Neuronal stem cell (in vitro differentiated cells): ENCODE results near the gene B4GALNT3.

Experiments
- DNase-seq: peaks from one replicate; pipeline ENCODE4 v3.0.0-alpha.2; 2013; ENCODE audit warnings: low spot score
- H2AFZ ChIP-seq: one replicate; pipeline ENCODE4 v1.6.1; 2013; ENCODE audit warnings: mild to moderate bottlenecking, low read length, inconsistent platforms
- H2AK5ac ChIP-seq: 2 replicates; pipeline ENCODE4 v1.6.1; 2013; ENCODE audit warnings: low read depth, mild to moderate bottlenecking, inconsistent platforms, low read length, moderate library complexity, mixed read lengths
- H2BK120ac ChIP-seq: 2 replicates; pipeline ENCODE4 v1.6.1; 2013; ENCODE audit warnings: low read depth, mild to moderate bottlenecking, inconsistent platforms, low read length, moderate library complexity, mixed read lengths
- H2BK12ac ChIP-seq: one replicate; pipeline ENCODE4 v1.6.1; 2013; ENCODE audit warnings: low read length, inconsistent platforms
- H2BK15ac ChIP-seq: 2 replicates; pipeline ENCODE4 v1.6.1; 2013; ENCODE audit warnings: mild to moderate bottlenecking, low read length, inconsistent platforms, mixed read lengths
- H2BK5ac ChIP-seq: one replicate; pipeline ENCODE4 v1.6.1; 2013; ENCODE audit warnings: inconsistent platforms, mild to moderate bottlenecking, low read length, moderate library complexity
- H3K14ac ChIP-seq: one replicate; pipeline ENCODE4 v1.6.1; 2013; ENCODE audit warnings: low read length, inconsistent platforms
- H3K18ac ChIP-seq: 2 replicates; pipeline ENCODE4 v1.6.1; 2013; ENCODE audit warnings: low read length, inconsistent platforms
- H3K23ac ChIP-seq: 2 replicates; pipeline ENCODE4 v1.6.1; 2013; ENCODE audit warnings: low read depth, mild to moderate bottlenecking, mixed read lengths, low read length, inconsistent platforms; ENCODE audit not compliant: poor library complexity
- H3K27ac ChIP-seq: replicated peaks from 3 replicates; pipeline ENCODE4 v1.5.1; 2013; ENCODE audit warnings: low read length, inconsistent platforms
- H3K27me3 ChIP-seq, 3 experiments: 2 replicates each; pipeline ENCODE4 v1.6.1; 2013; ENCODE audit warnings: low read length in 3 of 3, mild to moderate bottlenecking in 2 of 3, inconsistent platforms in 1 of 3, low read depth in 1 of 3, mixed read lengths in 1 of 3, moderate library complexity in 1 of 3; ENCODE audit not compliant: control insufficient read depth in 3 of 3, insufficient read depth in 3 of 3
- H3K36me3 ChIP-seq, 2 donors: replicated peaks in 1 of 2; 2 replicates each; pipeline ENCODE4 v1.6.1; 2013; ENCODE audit warnings: low read length in 2 of 2; ENCODE audit not compliant: control insufficient read depth in 2 of 2, insufficient read depth in 2 of 2
- H3K4ac ChIP-seq: 2 replicates; pipeline ENCODE4 v1.6.1; 2013; ENCODE audit warnings: inconsistent platforms, mild to moderate bottlenecking, low read length, moderate library complexity
- H3K4me1 ChIP-seq, 2 donors: 1 replicate in 1 of 2; 2 replicates in 1 of 2; pipeline ENCODE4 v1.6.1; 2013; ENCODE audit warnings: low read length in 2 of 2, low read depth in 1 of 2; ENCODE audit not compliant: control insufficient read depth in 2 of 2, insufficient read depth in 1 of 2
- H3K4me2 ChIP-seq: one replicate; pipeline ENCODE4 v1.6.1; 2013; ENCODE audit warnings: mild to moderate bottlenecking, low read length, inconsistent platforms; ENCODE audit not compliant: insufficient read depth, poor library complexity, severe bottlenecking
- H3K4me3 ChIP-seq, 2 donors: 2 replicates each; pipeline ENCODE4 v1.5.1; 2013; ENCODE audit warnings: low read length in 2 of 2, mild to moderate bottlenecking in 2 of 2, inconsistent platforms in 1 of 2, moderate library complexity in 1 of 2
- H3K79me1 ChIP-seq: one replicate; pipeline ENCODE4 v1.6.1; 2013; ENCODE audit warnings: low read depth, mild to moderate bottlenecking, inconsistent platforms, low read length, moderate library complexity
- H3K9ac ChIP-seq: one replicate; pipeline ENCODE4 v1.6.1; 2013; ENCODE audit warnings: mild to moderate bottlenecking, low read depth, low read length, inconsistent platforms; ENCODE audit not compliant: poor library complexity
- H3K9me3 ChIP-seq, 2 donors: replicated peaks in 1 of 2; 2 replicates each; pipeline versions ENCODE3 to v1.6.1; 2013; ENCODE audit warnings: low read length in 2 of 2, mild to moderate bottlenecking in 2 of 2, inconsistent platforms in 1 of 2, low read depth in 1 of 2, mixed read lengths in 1 of 2, moderate library complexity in 1 of 2; ENCODE audit not compliant: control insufficient read depth in 2 of 2, insufficient read depth in 1 of 2
- H4K8ac ChIP-seq: one replicate; pipeline ENCODE4 v1.6.1; 2013; ENCODE audit warnings: low read depth, mild to moderate bottlenecking, inconsistent platforms, low read length, moderate library complexity
- H4K91ac ChIP-seq: one replicate; pipeline ENCODE4 v1.6.1; 2013; ENCODE audit warnings: low read length, low read depth, mild to moderate bottlenecking, inconsistent platforms; ENCODE audit not compliant: poor library complexity
- WGBS, 2 donors: extraction: QIAGEN DNeasy Blood & Tissue Kit; methylation state at CpG; one replicate each; pipeline ENCODE4 v1.1.7; 2013; ENCODE audit warnings: missing lambda C conversion rate in 2 of 2, mixed read lengths in 1 of 2; ENCODE audit not compliant: insufficient read length in 2 of 2, insufficient replicate concordance in 1 of 2; ENCODE audit errors: extremely low coverage in 2 of 2; 5-methylcytosine and 5-hydroxymethylcytosine counted together

Gene B4GALNT3

GRCh38 chr12:602700-603068 is 142.9 kb downstream of the B4GALNT3 start:
- Histone ChIP-seq H4K91ac (no peak overlapping the region), H3K27ac (no peak overlapping the region), H3K9ac (no peak overlapping the region), H3K4me1 (no peaks in the 10 kb centered on the region), H3K4ac (no peak overlapping the region), H3K4me3 (no peak overlapping the region), H2BK120ac (no peak overlapping the region), H2AK5ac (no peak overlapping the region), H2BK15ac (no peak overlapping the region), H2AFZ (no peak overlapping the region), H3K4me2 (no peak overlapping the region), H3K36me3 (no peaks in the 10 kb centered on the region), H4K8ac (no peak overlapping the region), H3K18ac (no peak overlapping the region), H3K14ac (no peak overlapping the region), H3K9me3 (no peaks in the 10 kb centered on the region), H2BK5ac (no peak overlapping the region), H3K79me1 (no peaks in the 10 kb centered on the region), H2BK12ac (no peak overlapping the region), H3K23ac (no peak overlapping the region), H3K27me3 (peaks cover 0 to 9% (median 0%) of the 10 kb centered on the region in 3 experiments)
- DNase-seq, result no peak

GRCh38 chr12:604956-605355 is 145.2 kb downstream of the B4GALNT3 start:
- H3K36me3 ChIP-seq, result no peaks in the 10 kb centered on the region
- no peak for DNase-seq
- no peak overlapping the region for H3K4me3 ChIP-seq
- no peak overlapping the region for H2BK120ac ChIP-seq
- H3K27ac ChIP-seq, result no peak overlapping the region
- no peak overlapping the region for H3K23ac ChIP-seq
- H3K4me1 ChIP-seq, result no peaks in the 10 kb centered on the region
- H2BK5ac ChIP-seq, result no peak overlapping the region
- peaks cover 0 to 9% (median 0%) of the 10 kb centered on the region in 3 experiments for H3K27me3 ChIP-seq
- no peak overlapping the region for H4K91ac ChIP-seq
- no peak overlapping the region for H2AK5ac ChIP-seq
- WGBS, 2 donors, result no CpG with 5 or more reads among the region's 7 CpGs
- no peak overlapping the region for H2BK15ac ChIP-seq
- no peak overlapping the region for H4K8ac ChIP-seq
- no peak overlapping the region for H3K18ac ChIP-seq
- H3K9ac ChIP-seq, result no peak overlapping the region
- no peak overlapping the region for H2BK12ac ChIP-seq
- H3K4ac ChIP-seq, result no peak overlapping the region
- H3K4me2 ChIP-seq, result no peak overlapping the region
- no peaks in the 10 kb centered on the region for H3K79me1 ChIP-seq
- no peak overlapping the region for H2AFZ ChIP-seq
- no peak overlapping the region for H3K14ac ChIP-seq
- H3K9me3 ChIP-seq, result no peaks in the 10 kb centered on the region

DNA sequence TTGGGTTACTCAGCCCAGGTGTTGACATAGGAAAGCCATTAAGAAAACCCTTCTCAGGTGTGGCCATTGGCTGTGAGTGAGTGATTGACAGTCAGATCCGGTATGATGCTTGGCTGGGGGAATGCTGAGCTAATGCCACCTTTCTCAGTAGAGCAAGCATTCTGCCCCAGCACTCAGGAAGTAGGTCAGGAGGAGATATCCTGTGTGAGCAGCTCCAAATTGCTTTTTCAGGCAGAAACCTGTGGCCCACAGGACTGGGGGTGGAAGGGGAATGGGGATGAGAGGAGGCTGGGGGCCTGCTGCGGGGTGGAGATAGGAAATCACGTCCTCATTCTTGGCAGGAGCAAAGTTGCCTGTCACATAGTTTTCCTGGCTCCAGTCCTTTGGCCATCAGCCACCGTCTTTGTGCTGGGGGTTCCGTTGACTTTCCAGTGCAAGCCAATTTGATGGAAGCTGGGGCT is 147.8 kb downstream of the B4GALNT3 start:
- no peak overlapping the region for H2AFZ ChIP-seq
- H3K18ac ChIP-seq, result no peak overlapping the region
- H2BK12ac ChIP-seq, result no peak overlapping the region
- H3K23ac ChIP-seq, result no peak overlapping the region
- H3K14ac ChIP-seq, result no peak overlapping the region
- H3K36me3 ChIP-seq, result no peaks in the 10 kb centered on the region
- no CpG with 5 or more reads among the region's 5 CpGs for WGBS, 2 donors
- no peaks in the 10 kb centered on the region for H3K9me3 ChIP-seq
- peaks cover 0 to 9% (median 0%) of the 10 kb centered on the region in 3 experiments for H3K27me3 ChIP-seq
- H2BK5ac ChIP-seq, result no peak overlapping the region
- H2BK15ac ChIP-seq, result no peak overlapping the region
- H3K4ac ChIP-seq, result no peak overlapping the region
- H2BK120ac ChIP-seq, result no peak overlapping the region
- no peak overlapping the region for H3K4me3 ChIP-seq
- H3K27ac ChIP-seq, result no peak overlapping the region
- H3K4me1 ChIP-seq, result no peaks in the 10 kb centered on the region
- H3K9ac ChIP-seq, result no peak overlapping the region
- no peak overlapping the region for H4K91ac ChIP-seq
- no peak overlapping the region for H2AK5ac ChIP-seq
- H4K8ac ChIP-seq, result no peak overlapping the region
- DNase-seq, result no peak
- H3K4me2 ChIP-seq, result no peak overlapping the region
- H3K79me1 ChIP-seq, result no peaks in the 10 kb centered on the region

DNA sequence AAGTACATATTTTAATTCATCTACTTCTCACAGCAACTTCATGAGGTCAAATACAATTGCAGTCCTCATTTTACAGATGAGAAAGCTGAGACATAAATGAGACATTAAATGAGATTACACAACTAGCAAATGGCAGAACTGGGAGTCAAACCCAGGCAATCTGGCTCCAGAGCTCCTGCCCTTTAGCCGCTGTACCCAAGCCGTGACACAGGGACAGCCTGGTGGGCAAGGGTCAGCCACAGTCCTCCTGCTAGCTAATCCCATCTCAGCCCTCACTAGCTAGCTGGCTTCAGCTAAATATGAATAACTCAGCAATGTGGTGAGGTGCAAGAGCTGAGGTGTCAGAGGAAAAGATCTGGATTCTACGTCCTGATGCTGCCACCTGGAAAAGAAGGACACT is 148.7 kb downstream of the B4GALNT3 start:
- DNase-seq, result no peak

More for the DNA sequence above, 148.7 kb downstream of the B4GALNT3 start:
- Histone ChIP-seq H2BK5ac (no peak overlapping the region), H2AFZ (no peak overlapping the region), H2BK12ac (no peak overlapping the region), H2BK15ac (no peak overlapping the region), H3K4me1 (no peaks in the 10 kb centered on the region), H3K27me3 (peaks cover 0 to 9% (median 0%) of the 10 kb centered on the region in 3 experiments), H3K23ac (no peak overlapping the region), H3K14ac (no peak overlapping the region), H3K27ac (no peak overlapping the region), H4K91ac (no peak overlapping the region), H3K4me2 (no peak overlapping the region), H3K9ac (no peak overlapping the region), H3K18ac (no peak overlapping the region), H3K4ac (no peak overlapping the region), H3K36me3 (no peaks in the 10 kb centered on the region), H2BK120ac (no peak overlapping the region), H3K4me3 (no peak overlapping the region), H3K79me1 (no peaks in the 10 kb centered on the region), H4K8ac (no peak overlapping the region), H3K9me3 (no peaks in the 10 kb centered on the region), H2AK5ac (no peak overlapping the region)
- no CpG with 5 or more reads among the region's 3 CpGs for WGBS, 2 donors
